Caco-2 (cell line): ENCODE results near the gene LRRC45. TPM values are rescaled to one million over a fixed set of nuclear protein-coding genes. Genes with fewer than 3 reads are reported as not detected.

Experiments used
- BruUV-seq: library from RNA; stranded (reverse); fragments of 400-500 nt; replicated peaks from 2 replicates; lab custom pipeline; 2021; lab: Mats Ljungman, UMichigan
- CTCF ChIA-PET: fragments of 300-600 bp; sonication (Branson Sonifier 250); formaldehyde crosslinking; loops from one replicate; lab custom pipeline; 2022; ENCODE audit warnings: antibody characterized with exemption; lab: Charles Lee
- POLR2A ChIA-PET: fragments of 300-600 bp; sonication (Branson Sonifier 250); formaldehyde crosslinking; loops from one replicate; lab custom pipeline; 2022; ENCODE audit warnings: antibody characterized with exemption; lab: Charles Lee
- DNase-seq, 2 experiments: peaks; one replicate each; pipeline versions ENCODE4 v3.0.0 to v3.0.0-alpha.2; 2020 to 2022
- H3K27me3 ChIP-seq: replicated peaks from 2 replicates; pipeline ENCODE4 v1.6.0; 2011; ENCODE audit warnings: low read length; ENCODE audit not compliant: control insufficient read depth, insufficient read depth
- H3K36me3 ChIP-seq: 2 replicates; pipeline ENCODE4 v1.5.1; 2011; ENCODE audit warnings: low read length; ENCODE audit not compliant: control insufficient read depth, insufficient read depth
- H3K4me1 ChIP-seq: fragments of 250-450 bp; sonication (Bioruptor Pico); 2 replicates; pipeline ENCODE4 v1.5.1; 2020; ENCODE audit warnings: mild to moderate bottlenecking
- H3K4me3 ChIP-seq: 2 replicates; pipeline ENCODE4 v1.5.1; 2011; ENCODE audit warnings: low read depth, mild to moderate bottlenecking, control low read depth, low read length
- H3K9me3 ChIP-seq: fragments of 250-450 bp; sonication (Bioruptor Pico); 2 replicates; pipeline ENCODE4 v1.5.1; 2020; ENCODE audit warnings: mild to moderate bottlenecking, moderate library complexity
- H3K27ac Mint-ChIP-seq: one replicate; pipeline ENCODE4 v1.8.0; 2022; ENCODE audit warnings: mixed read lengths; ENCODE audit not compliant: unreplicated experiment
- H3K27me3 Mint-ChIP-seq: one replicate; pipeline ENCODE4 v1.8.0; 2022; ENCODE audit warnings: mixed read lengths; ENCODE audit not compliant: insufficient read depth, unreplicated experiment
- H3K36me3 Mint-ChIP-seq: one replicate; pipeline ENCODE4 v1.8.0; 2022; ENCODE audit warnings: mild to moderate bottlenecking, mixed read lengths; ENCODE audit not compliant: insufficient read depth, unreplicated experiment
- H3K4me1 Mint-ChIP-seq: one replicate; pipeline ENCODE4 v1.8.0; 2022; ENCODE audit warnings: low read depth, mixed read lengths; ENCODE audit not compliant: unreplicated experiment
- H3K4me3 Mint-ChIP-seq: one replicate; pipeline ENCODE4 v1.8.0; 2022; ENCODE audit warnings: mild to moderate bottlenecking, moderate library complexity, mixed read lengths; ENCODE audit not compliant: unreplicated experiment
- H3K9me3 Mint-ChIP-seq: one replicate; pipeline ENCODE4 v1.8.0; 2022; ENCODE audit warnings: mixed read lengths; ENCODE audit not compliant: unreplicated experiment
- CTCF ChIP-seq, 2 experiments: fragments of 200-600 bp in 1 of 2; IDR thresholded peaks; 1 replicate in 1 of 2; 2 replicates in 1 of 2; pipeline versions ENCODE4 v1.5.1 to v1.8.0; 2011 to 2022; ENCODE audit warnings: antibody characterized with exemption in 1 of 2, control low read depth in 1 of 2, inconsistent platforms in 1 of 2, low read depth in 1 of 2, low read length in 1 of 2, mild to moderate bottlenecking in 1 of 2, moderate library complexity in 1 of 2; ENCODE audit not compliant: insufficient read depth in 1 of 2, severe bottlenecking in 1 of 2, unreplicated experiment in 1 of 2
- intact Hi-C: fragments of 100-400 bp; cut with micrococcal nuclease; formaldehyde crosslinking; loops from one replicate; pipeline ENCODE4 v1.10.0; 2022; ENCODE audit not compliant: unreplicated experiment
- total RNA-seq: library from RNA; stranded (reverse); gene quantifications from 2 replicates; pipeline ENCODE4 v1.2.3, GENCODE V29; 2022

Gene LRRC45
- total RNA-seq, 1 experiment from 2014 or later: 33.2 TPM

GRCh38 chr17:82043507-82043906, 20.4 kb downstream of the LRRC45 start:
- intact Hi-C loops: no loop called here
- Histone ChIP-seq H3K4me1 (no peaks in the 10 kb centered on the region), H3K27me3 (no peaks in the 10 kb centered on the region), H3K36me3 (no peaks in the 10 kb centered on the region), H3K4me3 (no peak overlapping the region), H3K9me3 (no peaks in the 10 kb centered on the region)
- Mint-ChIP-seq H3K36me3 (no peaks in the 10 kb centered on the region), H3K4me3 (no peak overlapping the region), H3K27me3 (no peaks in the 10 kb centered on the region), H3K9me3 (peaks cover 9% of the 10 kb centered on the region), H3K4me1 (no peaks in the 10 kb centered on the region), H3K27ac (no peak overlapping the region)
- POLR2A ChIA-PET: no interaction called here
- DNase-seq: no peak
- no peak for TF ChIP-seq CTCF (IDR thresholded peaks at IDR 0.05; ENCODE audit: insufficient read depth in 1 of 2, low read depth in 1 of 2, low read length in 1 of 2, severe bottlenecking in 1 of 2, unreplicated experiment in 1 of 2)
- no TSS peak for BruUV-seq
- CTCF ChIA-PET: no interaction called here

DNA sequence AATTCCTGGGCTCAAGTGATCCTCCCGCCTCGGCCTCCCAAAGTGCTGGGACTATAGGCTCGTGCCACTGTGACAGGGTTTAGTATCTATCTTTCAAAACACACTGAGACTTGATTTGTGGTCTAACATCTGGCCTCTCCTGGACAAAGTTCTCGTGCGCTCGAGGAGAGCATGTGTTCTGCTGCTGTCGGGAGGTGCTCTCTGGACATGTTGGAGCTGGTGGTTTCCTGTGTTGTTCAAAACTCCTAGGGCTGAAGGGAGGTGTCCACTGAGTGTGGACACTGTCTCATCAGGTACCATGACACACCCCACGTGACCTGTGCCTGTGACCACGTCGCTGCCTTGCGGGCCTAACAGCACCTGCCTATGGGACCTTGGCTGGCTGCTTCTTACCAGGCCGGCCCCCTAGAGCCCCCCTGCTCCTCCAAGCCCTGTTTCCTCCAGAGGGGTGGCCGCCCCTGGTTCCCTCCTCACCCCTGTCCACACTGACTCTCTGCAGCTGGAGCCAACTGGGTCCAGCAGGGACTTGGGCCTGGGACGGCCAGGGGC, 22.9 kb downstream of the LRRC45 start:
- Histone ChIP-seq H3K9me3 (no peaks in the 10 kb centered on the region), H3K4me3 (no peak overlapping the region), H3K4me1 (peaks cover 8% of the 10 kb centered on the region; the same call in 1 of the 2 replicates), H3K36me3 (no peaks in the 10 kb centered on the region; the same call in 1 of the 2 replicates), H3K27me3 (no peaks in the 10 kb centered on the region)
- CTCF ChIA-PET: no interaction called here
- no peaks in the 10 kb centered on the region for H3K36me3 Mint-ChIP-seq
- TF ChIP-seq CTCF (IDR thresholded peaks at IDR 0.05; ENCODE audit: insufficient read depth in 1 of 2, low read depth in 1 of 2, low read length in 1 of 2, severe bottlenecking in 1 of 2, unreplicated experiment in 1 of 2): no peak
- H3K4me1 Mint-ChIP-seq: no peaks in the 10 kb centered on the region
- DNase-seq: no peak
- intact Hi-C loops: no loop called here
- POLR2A ChIA-PET: no interaction called here
- H3K27ac Mint-ChIP-seq: no peak overlapping the region
- BruUV-seq: no TSS peak
- H3K27me3 Mint-ChIP-seq: no peaks in the 10 kb centered on the region
- no peak overlapping the region for H3K4me3 Mint-ChIP-seq
- H3K9me3 Mint-ChIP-seq: peaks cover 9% of the 10 kb centered on the region

- no peaks in the 10 kb centered on the region for H3K9me3 ChIP-seq
- H3K36me3 ChIP-seq: no peaks in the 10 kb centered on the region; the same call in 1 of the 2 replicates
- CTCF ChIA-PET: no interaction called here
- no TSS peak for BruUV-seq
- H3K36me3 Mint-ChIP-seq: no peaks in the 10 kb centered on the region
- no peaks in the 10 kb centered on the region for H3K27me3 Mint-ChIP-seq
- intact Hi-C loops: no loop called here
- peaks cover under 1% of the 10 kb centered on the region for H3K9me3 Mint-ChIP-seq
- H3K27me3 ChIP-seq: no peaks in the 10 kb centered on the region
- DNase-seq: no peak
- H3K4me1 ChIP-seq: peaks cover 8% of the 10 kb centered on the region; the same call in 1 of the 2 replicates
- no peaks in the 10 kb centered on the region for H3K4me1 Mint-ChIP-seq
- H3K4me3 ChIP-seq: no peak overlapping the region
- no peak overlapping the region for H3K4me3 Mint-ChIP-seq
- no peak for TF ChIP-seq CTCF (IDR thresholded peaks at IDR 0.05; ENCODE audit: insufficient read depth in 1 of 2, low read depth in 1 of 2, low read length in 1 of 2, severe bottlenecking in 1 of 2, unreplicated experiment in 1 of 2)
- POLR2A ChIA-PET: no interaction called here
- no peak overlapping the region for H3K27ac Mint-ChIP-seq
These were observed 23.8 kb downstream of the LRRC45 start for GRCh38 chr17:82046903-82047302.
